Measurements from ENCODE around the gene LRRK1.
"Not testable (repeated sequence)": the region's sequence is repeated elsewhere in the genome, so short reads cannot be mapped to it uniquely, and the experiment has no call there.

Gene LRRK1

GRCh38 chr15:101060576-101061551, 141.7 kb downstream of the LRRK1 start:
- no peak for DNase-seq

- DNase-seq, result no peak
These were observed 142.9 kb downstream of the LRRK1 start for GRCh38 chr15:101062063-101062462.

- no peak for DNase-seq
These were observed 143.5 kb downstream of the LRRK1 start for GRCh38 chr15:101062471-101063171.

GRCh38 chr15:101063212-101063611, 144.1 kb downstream of the LRRK1 start:
- no peak for DNase-seq

GRCh38 chr15:101063891-101064794, 145.0 kb downstream of the LRRK1 start:
- DNase-seq, result no peak

GRCh38 chr15:101064795-101065569, 145.8 kb downstream of the LRRK1 start:
- DNase-seq, result no peak

GRCh38 chr15:101065570-101066221, 146.5 kb downstream of the LRRK1 start:
- no peak for DNase-seq

- DNase-seq, result no peak
These were observed 147.6 kb downstream of the LRRK1 start for GRCh38 chr15:101066501-101067408.

- no peak for DNase-seq
These were observed 148.7 kb downstream of the LRRK1 start for GRCh38 chr15:101067660-101068522.

GRCh38 chr15:101068523-101068960, 149.4 kb downstream of the LRRK1 start:
- no peak for DNase-seq

- DNase-seq, result no peak
These were observed 149.9 kb downstream of the LRRK1 start for GRCh38 chr15:101068961-101069653.

- no peak for DNase-seq
These were observed 150.5 kb downstream of the LRRK1 start for GRCh38 chr15:101069654-101069973.

GRCh38 chr15:101070024-101070423, 150.9 kb downstream of the LRRK1 start:
- DNase-seq, result no peak

GRCh38 chr15:101070502-101071273, 151.5 kb downstream of the LRRK1 start:
- DNase-seq, result peak; percentile 26

GRCh38 chr15:101071651-101072050, 152.5 kb downstream of the LRRK1 start:
- DNase-seq, result no peak

GRCh38 chr15:101072235-101072634, 153.1 kb downstream of the LRRK1 start:
- not testable (repeated sequence) for DNase-seq

- DNase-seq, result not testable (repeated sequence)
These were observed 158.9 kb downstream of the LRRK1 start for GRCh38 chr15:101077806-101078668.

All from GF-D8 (cell line).